SK-N-MC (cell line): ENCODE data around the gene SNX21.

Experiments used
- EZH2 ChIP-seq: fragments of 200-600 bp; sonication (generic); IDR thresholded peaks from one replicate; pipeline ENCODE4 v1.6.1; 2017; ENCODE audit warnings: antibody characterized with exemption
- POLR2AphosphoS5 ChIP-seq: IDR thresholded peaks from 2 replicates; pipeline ENCODE4 v1.6.1; 2012; ENCODE audit warnings: mild to moderate bottlenecking, low read depth, low read length, borderline replicate concordance

DNA sequence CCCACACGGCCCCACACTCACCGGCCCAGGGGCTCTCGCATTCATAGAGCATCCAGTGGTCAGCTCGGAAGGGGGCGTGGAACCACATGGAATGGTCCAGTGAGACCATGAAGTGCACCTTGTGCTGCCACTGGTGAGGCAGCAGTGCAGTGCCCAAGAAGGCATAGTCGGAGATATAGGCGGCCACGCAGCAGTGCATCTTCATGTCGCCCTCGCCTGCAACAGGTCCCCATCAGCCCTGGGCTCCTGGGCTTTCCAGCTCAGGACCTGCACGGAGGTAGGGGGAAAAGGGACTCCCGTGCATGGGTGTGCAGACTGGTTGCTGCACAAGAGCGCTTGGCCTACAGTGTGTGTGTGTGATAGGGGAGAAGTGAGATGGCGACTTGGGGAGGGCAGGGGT lies 9.9 kb downstream of the SNX21 start:
- TF ChIP-seq EZH2 (no peak), POLR2AphosphoS5 (no peak)
